Body of pancreas (tissue), 4 donors: ENCODE measurements around the gene TANC2. TPM values are rescaled to one million over a fixed set of nuclear protein-coding genes. Genes with fewer than 3 reads are reported as not detected.

ENCODE experiments used
- ATAC-seq: fragments of 150-250 bp; one replicate; pipeline ENCODE4 v1.9.1; 2016
- DNase-seq, 4 donors: peaks; one replicate each; pipeline ENCODE4 v3.0.0-alpha.2; 2019
- H3K27ac ChIP-seq, 4 donors: fragments of 200-600 bp; sonication (generic); 1 replicate in 3 of 4; 2 replicates in 1 of 4; pipeline versions ENCODE4 v1.5.1 to v1.6.1; 2016 to 2019; ENCODE audit warnings: mild to moderate bottlenecking in 1 of 4, mixed read lengths in 1 of 4, moderate library complexity in 1 of 4
- H3K27me3 ChIP-seq, 2 donors: fragments of 200-600 bp; sonication (generic); one replicate each; pipeline ENCODE4 v1.6.0; 2016; ENCODE audit warnings: mild to moderate bottlenecking in 1 of 2
- H3K36me3 ChIP-seq, 2 donors: fragments of 200-600 bp; sonication (generic); replicated peaks in 1 of 2; 2 replicates each; pipeline ENCODE4 v1.5.1; 2016; ENCODE audit warnings: low read depth in 2 of 2; ENCODE audit not compliant: insufficient read depth in 1 of 2
- H3K4me1 ChIP-seq: fragments of 200-600 bp; sonication (generic); one replicate; pipeline ENCODE4 v1.6.0; 2016
- H3K4me3 ChIP-seq, 2 donors: fragments of 200-600 bp; sonication (generic); 1 replicate in 1 of 2; 2 replicates in 1 of 2; pipeline ENCODE4 v1.5.1; 2016 to 2019
- H3K9me3 ChIP-seq, 3 donors: fragments of 200-600 bp; sonication (generic); 1 replicate in 2 of 3; 2 replicates in 1 of 3; pipeline ENCODE4 v1.5.1; 2016
- POLR2A ChIP-seq, 3 donors: fragments of 450-650 bp; IDR thresholded peaks; one replicate each; pipeline ENCODE4 v1.6.1; 2016; ENCODE audit warnings: antibody characterized with exemption in 3 of 3, mild to moderate bottlenecking in 2 of 3
- WGBS, 2 donors: methylation state at CpG; one replicate each; pipeline ENCODE4 v1.1.5; 2017; 5-methylcytosine and 5-hydroxymethylcytosine counted together
- intact Hi-C: fragments of 100-400 bp; cut with DNase I; formaldehyde crosslinking; loops from one replicate; pipeline ENCODE4 v1.15.1; 2023
- total RNA-seq, 2 donors: library from RNA; depleted of rRNA; stranded (reverse); fragments of >200 nt; gene quantifications; one replicate each; pipeline ENCODE4 v1.1.0, GENCODE V29; 2016
- TF ChIP-seq, protein P1 (sequence below), 7 experiments: fragments of 450-650 bp in 4 of 7; fragments of 200-600 bp in 3 of 7; sonication (generic) in 3 of 7; IDR thresholded peaks; one replicate each; pipeline ENCODE4 v1.5.1; 2016 to 2019; ENCODE audit warnings: antibody characterized with exemption in 7 of 7

Gene TANC2
- total RNA-seq, 2 donors from 2014 or later: 9.6 to 29.1 TPM

- WGBS, 2 donors: 85 to 95% methylated on average over 1 of the region's 1 CpG
- TF ChIP-seq POLR2A (IDR thresholded peaks at IDR 0.05): no peak
- TF ChIP-seq, protein P1, sequence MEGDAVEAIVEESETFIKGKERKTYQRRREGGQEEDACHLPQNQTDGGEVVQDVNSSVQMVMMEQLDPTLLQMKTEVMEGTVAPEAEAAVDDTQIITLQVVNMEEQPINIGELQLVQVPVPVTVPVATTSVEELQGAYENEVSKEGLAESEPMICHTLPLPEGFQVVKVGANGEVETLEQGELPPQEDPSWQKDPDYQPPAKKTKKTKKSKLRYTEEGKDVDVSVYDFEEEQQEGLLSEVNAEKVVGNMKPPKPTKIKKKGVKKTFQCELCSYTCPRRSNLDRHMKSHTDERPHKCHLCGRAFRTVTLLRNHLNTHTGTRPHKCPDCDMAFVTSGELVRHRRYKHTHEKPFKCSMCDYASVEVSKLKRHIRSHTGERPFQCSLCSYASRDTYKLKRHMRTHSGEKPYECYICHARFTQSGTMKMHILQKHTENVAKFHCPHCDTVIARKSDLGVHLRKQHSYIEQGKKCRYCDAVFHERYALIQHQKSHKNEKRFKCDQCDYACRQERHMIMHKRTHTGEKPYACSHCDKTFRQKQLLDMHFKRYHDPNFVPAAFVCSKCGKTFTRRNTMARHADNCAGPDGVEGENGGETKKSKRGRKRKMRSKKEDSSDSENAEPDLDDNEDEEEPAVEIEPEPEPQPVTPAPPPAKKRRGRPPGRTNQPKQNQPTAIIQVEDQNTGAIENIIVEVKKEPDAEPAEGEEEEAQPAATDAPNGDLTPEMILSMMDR (IDR thresholded peaks at IDR 0.05): no peak
- H3K4me1 ChIP-seq: no peaks in the 10 kb centered on the region
- no peak overlapping the region for H3K4me3 ChIP-seq
- H3K27ac ChIP-seq: no peak overlapping the region
- no peaks in the 10 kb centered on the region for H3K36me3 ChIP-seq
- H3K27me3 ChIP-seq: no peaks in the 10 kb centered on the region
- ATAC-seq (no peak), DNase-seq (no peak)
- H3K9me3 ChIP-seq: no peaks in the 10 kb centered on the region
- intact Hi-C loops: no loop called here
Observed at GRCh38 chr17:62984801-62985200, 18.8 kb downstream of the TANC2 start.

GRCh38 chr17:62986549-62986948 lies 20.5 kb downstream of the TANC2 start:
- intact Hi-C loops: no loop called here
- Histone ChIP-seq H3K4me1 (no peaks in the 10 kb centered on the region), H3K9me3 (no peaks in the 10 kb centered on the region), H3K27ac (no peak overlapping the region), H3K27me3 (no peaks in the 10 kb centered on the region), H3K36me3 (no peaks in the 10 kb centered on the region), H3K4me3 (no peak overlapping the region)
- 97% methylated on average over 3 of the region's 4 CpGs; no CpG with 5 or more reads in 1 of the 2 donors for WGBS, 2 donors
- ATAC-seq (no peak), DNase-seq (no peak)
- TF ChIP-seq, protein P1 (IDR thresholded peaks at IDR 0.05): no peak
- no peak for TF ChIP-seq POLR2A (IDR thresholded peaks at IDR 0.05)

GRCh38 chr17:62987136-62987535 lies 21.1 kb downstream of the TANC2 start:
- H3K9me3 ChIP-seq: no peaks in the 10 kb centered on the region
- H3K27me3 ChIP-seq: no peaks in the 10 kb centered on the region
- H3K27ac ChIP-seq: no peak overlapping the region
- H3K4me1 ChIP-seq: no peaks in the 10 kb centered on the region
- DNase-seq (no peak), ATAC-seq (no peak)
- no peak overlapping the region for H3K4me3 ChIP-seq
- no peaks in the 10 kb centered on the region for H3K36me3 ChIP-seq
- WGBS, 2 donors: 88 to 92% methylated on average over 6 to 7 of the region's 7 CpGs
- intact Hi-C loops: no loop called here
- no peak for TF ChIP-seq POLR2A (IDR thresholded peaks at IDR 0.05)
- TF ChIP-seq, protein P1 (IDR thresholded peaks at IDR 0.05): no peak

- WGBS, 2 donors: 87 to 89% methylated on average over 5 of the region's 5 CpGs
- intact Hi-C loops: no loop called here
Observed at GRCh38 chr17:62989501-62989900, 23.5 kb downstream of the TANC2 start.

GRCh38 chr17:62994931-62995330 lies 28.9 kb downstream of the TANC2 start:
- TF ChIP-seq, protein P1 (IDR thresholded peaks at IDR 0.05): no peak
- no peak for TF ChIP-seq POLR2A (IDR thresholded peaks at IDR 0.05)
- Histone ChIP-seq H3K27me3 (no peaks in the 10 kb centered on the region), H3K9me3 (no peaks in the 10 kb centered on the region), H3K4me1 (no peaks in the 10 kb centered on the region), H3K27ac (no peak overlapping the region), H3K4me3 (no peak overlapping the region), H3K36me3 (no peaks in the 10 kb centered on the region)
- ATAC-seq (no peak), DNase-seq (no peak)
- intact Hi-C loops: no loop called here
- 63 to 66% methylated on average over 4 of the region's 4 CpGs for WGBS, 2 donors

More at GRCh38 chr17:62989501-62989900, 23.5 kb downstream of the TANC2 start:
- DNase-seq: no peak
- Histone ChIP-seq H3K4me3 (no peak overlapping the region), H3K27ac (no peak overlapping the region), H3K9me3 (no peaks in the 10 kb centered on the region), H3K27me3 (no peaks in the 10 kb centered on the region), H3K36me3 (no peaks in the 10 kb centered on the region), H3K4me1 (no peaks in the 10 kb centered on the region)
- ATAC-seq: no peak
- no peak for TF ChIP-seq POLR2A (IDR thresholded peaks at IDR 0.05)
- TF ChIP-seq, protein P1 (IDR thresholded peaks at IDR 0.05): no peak
